GM19239 (cell line): Measurements from ENCODE around the gene CST5.
"Not testable (repeated sequence)": the region's sequence is repeated elsewhere in the genome, so short reads cannot be mapped to it uniquely, and the experiment has no call there.

Experiments used
- DNase-seq: peaks from one replicate; pipeline ENCODE4 v3.0.0; 2011; ENCODE audit warnings: low spot score; ENCODE audit not compliant: insufficient read length
- FAIRE-seq: peaks from 2 replicates; lab custom pipeline; 2011; peaks lifted over from hg19 to GRCh38; lab: Jason Lieb, UNC

CST5 gene

DNA sequence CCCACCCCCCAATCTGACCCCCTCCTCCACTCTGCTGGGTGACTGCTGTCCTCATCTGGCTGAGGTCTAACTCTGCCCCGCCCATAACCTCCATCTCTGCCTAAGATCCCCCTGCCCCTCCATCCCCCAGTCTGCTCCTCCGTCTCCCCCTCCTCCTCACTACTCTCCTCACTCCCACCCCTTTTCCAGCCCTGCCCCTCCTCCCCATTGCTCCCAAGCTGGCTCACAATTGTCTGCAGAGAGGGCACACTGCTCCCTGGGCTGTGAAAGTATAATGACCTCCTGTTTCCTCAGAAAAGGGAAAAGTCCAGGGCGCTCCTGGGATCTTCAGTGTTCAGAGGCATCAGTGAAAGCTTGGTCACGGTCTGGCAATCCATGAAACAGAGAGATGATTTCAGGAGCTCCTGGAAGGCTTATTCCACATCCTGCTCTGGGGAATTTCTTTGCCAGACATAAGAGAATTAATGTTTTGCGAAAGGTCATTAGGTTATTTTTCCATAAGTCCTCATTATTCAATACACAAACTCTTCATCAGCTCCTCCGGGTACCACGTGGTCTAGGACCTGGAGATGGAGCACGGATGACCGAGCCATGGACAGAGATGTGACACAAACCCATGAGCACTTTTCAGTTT is 21.5 kb downstream of the CST5 start:
- no peak for DNase-seq
- no peak for FAIRE-seq

DNA sequence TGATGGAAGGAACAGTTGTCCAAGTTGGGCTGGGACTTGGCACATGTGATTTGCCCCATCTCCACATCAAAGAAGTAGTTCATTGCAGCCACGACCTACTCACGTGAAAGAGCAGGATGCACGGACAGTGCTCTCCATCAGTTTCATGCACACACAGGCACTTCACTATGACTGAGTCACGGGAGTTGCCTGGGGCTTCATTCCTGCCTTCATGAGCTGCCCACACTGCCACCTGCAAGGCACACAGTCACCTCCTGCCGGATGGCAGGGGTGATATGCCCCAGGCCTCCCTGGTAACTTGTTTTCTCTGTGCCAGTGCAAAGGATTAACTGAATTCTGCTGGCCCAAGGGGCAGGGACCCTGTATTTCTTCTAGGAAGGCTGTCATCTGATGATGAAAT is 22.8 kb downstream of the CST5 start:
- FAIRE-seq: no peak
- DNase-seq: no peak

DNA sequence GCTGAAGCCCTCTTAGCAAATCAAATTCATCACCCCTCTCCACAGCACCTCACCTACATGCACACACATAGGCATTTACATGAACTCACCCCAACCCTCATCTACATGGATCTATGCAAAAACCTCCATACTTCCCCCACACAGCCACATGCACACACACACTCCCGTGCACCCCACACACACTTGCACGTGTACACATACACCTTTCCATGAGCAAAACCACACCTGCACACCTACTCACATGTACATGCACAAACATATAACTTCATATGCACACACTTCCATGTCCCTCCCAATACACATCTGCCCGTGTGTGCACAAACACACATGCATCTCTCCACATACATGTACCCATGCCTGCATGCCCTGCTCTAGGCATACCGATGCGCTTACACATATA is 23.3 kb downstream of the CST5 start:
- no peak for FAIRE-seq
- no peak for DNase-seq

DNA sequence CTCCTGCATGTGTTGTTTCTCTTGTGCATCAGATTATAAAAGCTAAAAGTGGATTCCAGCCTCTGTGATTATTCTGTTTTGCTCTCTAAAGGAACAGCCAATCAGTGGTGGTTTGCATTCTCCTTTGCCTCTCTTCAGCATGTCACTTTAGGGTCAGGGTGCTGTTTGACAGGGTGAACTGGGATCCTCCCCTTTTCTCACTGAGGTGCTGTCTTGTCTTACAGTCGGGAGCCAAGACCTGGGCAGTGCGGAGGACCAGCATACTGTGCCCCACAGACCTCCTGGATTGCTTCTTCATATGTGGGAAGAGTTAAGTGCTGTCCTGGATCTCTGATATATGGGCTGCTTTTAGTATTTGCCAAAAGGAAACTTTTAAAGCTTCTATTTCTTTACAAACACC is 37.9 kb downstream of the CST5 start:
- FAIRE-seq: no peak
- DNase-seq: no peak

DNA sequence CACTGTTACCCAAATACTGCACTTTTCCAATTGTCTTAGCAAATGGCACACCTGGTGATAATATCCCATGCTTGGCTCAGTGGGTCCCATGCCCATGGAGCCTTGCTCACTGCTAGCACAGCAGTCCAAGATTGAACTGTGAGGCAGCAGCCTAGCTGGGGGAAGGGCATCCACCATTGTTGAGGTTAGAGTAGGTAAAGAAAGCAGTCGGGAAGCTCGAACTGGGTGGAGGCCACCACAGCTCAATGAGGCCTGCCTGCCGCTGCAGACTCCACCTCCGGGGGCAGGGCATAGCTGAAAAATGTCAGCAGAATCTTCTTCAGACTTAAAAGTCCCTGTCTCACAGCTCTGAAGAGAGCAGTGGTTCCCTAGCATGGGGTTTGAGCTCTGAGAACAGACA is 43.8 kb downstream of the CST5 start:
- DNase-seq (no peak), FAIRE-seq (no peak)

DNA sequence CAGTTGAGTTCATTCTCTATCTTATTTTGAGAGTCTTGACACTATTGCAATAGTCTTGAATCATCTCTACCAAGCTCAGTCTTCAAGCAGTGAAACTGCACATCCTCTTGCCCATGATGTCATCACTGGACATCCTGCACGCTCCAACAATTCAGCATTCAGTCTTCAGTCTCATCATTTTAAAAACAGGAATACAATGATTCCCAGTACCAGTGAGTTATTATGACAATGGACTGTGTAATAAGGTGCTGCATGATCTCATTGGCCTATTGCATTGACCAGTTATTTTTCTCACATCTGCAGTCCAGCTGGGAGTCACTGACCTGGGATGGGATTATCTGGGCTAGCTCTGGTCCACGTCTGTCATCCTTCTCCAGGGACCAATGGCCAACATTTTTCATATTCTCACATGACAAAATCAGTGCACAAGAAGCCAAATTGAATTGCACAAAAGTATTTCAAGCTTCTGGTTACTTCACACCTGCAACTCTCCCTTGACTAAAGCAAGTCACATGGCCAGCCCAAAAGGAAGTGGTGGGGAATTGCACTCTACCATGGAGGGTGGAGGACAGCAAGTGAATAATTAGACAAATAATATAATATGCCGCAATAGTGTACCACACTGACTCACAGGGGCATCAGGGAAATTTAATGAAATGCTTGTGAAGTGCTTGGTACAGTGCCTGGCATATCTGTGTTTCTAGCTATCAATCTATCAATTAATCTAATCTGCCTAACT is 46.6 kb downstream of the CST5 start:
- FAIRE-seq (no peak), DNase-seq (no peak)

DNA sequence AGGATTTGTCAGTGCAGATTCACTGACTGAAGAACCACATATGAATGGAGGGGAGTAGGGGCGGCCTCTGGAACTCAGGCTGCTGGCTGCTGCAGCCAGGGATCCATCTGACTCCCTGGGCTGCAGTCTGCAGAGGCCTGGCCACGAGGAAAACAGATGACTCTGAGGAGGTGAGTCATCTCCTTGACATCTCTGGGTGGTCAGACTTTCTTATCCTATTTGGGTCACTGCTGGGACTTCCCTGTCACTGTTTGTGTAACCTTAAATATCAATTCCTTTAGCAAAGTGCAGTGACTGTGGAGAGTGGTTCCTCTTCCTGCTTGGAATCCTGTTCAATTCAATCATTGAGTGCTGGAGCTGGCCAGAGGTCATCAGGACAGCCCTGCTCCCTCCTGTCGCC is 47.6 kb downstream of the CST5 start:
- not testable (repeated sequence) for FAIRE-seq, DNase-seq

DNA sequence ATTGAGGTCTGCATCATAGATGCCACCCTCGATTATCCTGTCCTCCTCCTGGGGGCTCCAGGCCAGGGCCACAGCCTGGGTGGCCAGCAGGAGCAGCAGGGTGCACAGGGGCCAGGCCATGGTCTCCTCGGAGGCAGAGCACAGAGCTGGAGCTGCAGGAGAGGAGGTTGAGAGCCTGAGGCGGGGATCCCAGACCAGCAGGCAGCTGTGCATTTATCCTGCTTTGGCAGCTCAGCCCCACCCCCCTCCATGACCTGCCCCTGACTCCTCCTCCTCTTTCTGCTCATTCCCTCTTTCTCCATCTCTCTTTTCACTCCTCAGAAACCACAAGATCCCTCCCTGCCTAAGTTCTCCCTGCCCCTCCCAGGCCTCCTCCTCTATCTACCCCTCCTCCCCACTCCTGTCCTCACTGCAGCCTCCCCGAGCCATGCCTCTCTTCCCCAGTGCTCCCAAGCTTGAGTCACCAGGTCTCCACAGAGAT is 53.0 kb downstream of the CST5 start, which contains the start of gene CST2:
CST2 (minus strand) TSS at position 189 of the 481 bp plus-strand sequence; CDS start at position 120, 69 bp downstream.
- DNase-seq: no peak
- FAIRE-seq: no peak
